GM12873 (cell line): Measurements from ENCODE around the gene PRG2.

ENCODE experiments used
- TF ChIP-seq, protein P1 (sequence below): IDR thresholded peaks from 2 replicates; pipeline ENCODE4 v1.5.1; 2012; ENCODE audit warnings: low read depth, mild to moderate bottlenecking, moderate library complexity, low read length, control low read depth; ENCODE audit not compliant: insufficient read depth; ENCODE audit errors: missing control alignments

Gene PRG2

DNA sequence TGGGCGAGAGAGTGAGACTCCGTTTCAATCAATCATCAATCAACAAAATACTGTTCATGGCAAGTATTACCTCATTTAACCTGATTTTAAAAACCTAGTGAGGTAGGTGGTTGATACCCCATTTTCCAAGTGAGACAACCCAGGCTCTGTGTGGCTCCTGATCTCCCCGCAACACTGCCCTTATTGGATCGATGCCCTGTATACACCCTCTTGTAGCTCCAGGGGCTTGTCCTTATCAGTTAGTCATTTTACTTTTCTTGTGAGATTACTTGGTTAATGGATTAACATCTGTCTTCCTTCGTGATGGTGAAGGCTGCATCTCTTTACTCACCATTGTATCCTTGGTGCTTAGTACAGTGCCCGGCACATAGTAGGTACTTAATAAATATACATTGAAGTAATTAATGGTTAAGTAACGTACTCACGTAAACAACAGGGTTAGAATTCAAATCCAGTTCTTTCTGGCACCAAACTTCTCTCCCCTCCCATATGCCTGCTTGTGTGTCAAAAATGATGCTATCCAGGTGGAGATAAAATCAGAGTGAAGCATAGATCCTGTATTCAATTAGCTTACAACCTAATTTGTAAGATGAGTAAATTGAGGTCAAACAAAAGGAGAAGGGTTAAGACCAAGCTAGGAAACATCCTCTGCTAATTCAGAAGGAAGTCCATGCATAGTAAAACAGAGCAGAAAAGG lies 1.8 kb upstream of the PRG2 start:
- TF ChIP-seq, protein P1, sequence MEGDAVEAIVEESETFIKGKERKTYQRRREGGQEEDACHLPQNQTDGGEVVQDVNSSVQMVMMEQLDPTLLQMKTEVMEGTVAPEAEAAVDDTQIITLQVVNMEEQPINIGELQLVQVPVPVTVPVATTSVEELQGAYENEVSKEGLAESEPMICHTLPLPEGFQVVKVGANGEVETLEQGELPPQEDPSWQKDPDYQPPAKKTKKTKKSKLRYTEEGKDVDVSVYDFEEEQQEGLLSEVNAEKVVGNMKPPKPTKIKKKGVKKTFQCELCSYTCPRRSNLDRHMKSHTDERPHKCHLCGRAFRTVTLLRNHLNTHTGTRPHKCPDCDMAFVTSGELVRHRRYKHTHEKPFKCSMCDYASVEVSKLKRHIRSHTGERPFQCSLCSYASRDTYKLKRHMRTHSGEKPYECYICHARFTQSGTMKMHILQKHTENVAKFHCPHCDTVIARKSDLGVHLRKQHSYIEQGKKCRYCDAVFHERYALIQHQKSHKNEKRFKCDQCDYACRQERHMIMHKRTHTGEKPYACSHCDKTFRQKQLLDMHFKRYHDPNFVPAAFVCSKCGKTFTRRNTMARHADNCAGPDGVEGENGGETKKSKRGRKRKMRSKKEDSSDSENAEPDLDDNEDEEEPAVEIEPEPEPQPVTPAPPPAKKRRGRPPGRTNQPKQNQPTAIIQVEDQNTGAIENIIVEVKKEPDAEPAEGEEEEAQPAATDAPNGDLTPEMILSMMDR, result no peak

DNA sequence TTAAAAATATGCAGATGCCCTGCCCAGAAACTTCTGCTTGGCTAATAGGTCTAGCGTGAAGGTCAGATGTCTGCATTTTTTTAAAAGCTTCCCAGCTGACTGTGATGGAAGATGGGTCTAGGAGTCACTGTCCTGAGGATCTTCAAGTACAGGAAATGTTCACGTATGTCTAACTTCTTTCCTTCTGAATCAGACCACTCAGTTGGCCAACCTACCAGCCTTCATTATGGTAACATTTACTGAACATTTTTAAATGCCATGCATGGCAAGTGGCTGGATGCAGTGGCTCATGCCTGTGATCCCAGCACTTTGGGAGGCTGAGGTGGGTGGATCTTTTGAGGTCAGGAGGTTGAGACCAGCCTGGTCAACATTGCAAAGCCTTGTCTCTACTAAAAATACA lies 1.1 kb upstream of the PRG2 start:
- TF ChIP-seq, protein P1, result no peak

DNA sequence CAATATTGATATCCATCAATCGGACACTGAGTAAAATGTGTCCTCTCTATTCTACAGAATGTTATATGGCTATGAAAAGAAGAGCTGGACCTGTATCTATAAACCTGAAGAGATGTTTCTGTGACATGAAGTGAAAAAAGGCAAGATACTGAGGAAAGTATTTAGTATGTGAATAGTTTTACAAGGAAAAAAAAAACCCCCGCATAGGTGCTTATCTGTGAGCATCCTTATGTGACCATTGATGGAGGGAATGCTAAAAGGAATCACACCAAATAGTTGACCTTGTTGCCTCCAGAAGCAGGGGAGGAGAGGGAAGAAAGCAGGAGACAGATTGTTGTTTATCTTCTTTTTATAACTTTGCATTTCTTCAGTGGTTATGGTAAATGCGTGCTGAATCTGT lies 661 bp upstream of the PRG2 start:
- TF ChIP-seq, protein P1, result no peak

DNA sequence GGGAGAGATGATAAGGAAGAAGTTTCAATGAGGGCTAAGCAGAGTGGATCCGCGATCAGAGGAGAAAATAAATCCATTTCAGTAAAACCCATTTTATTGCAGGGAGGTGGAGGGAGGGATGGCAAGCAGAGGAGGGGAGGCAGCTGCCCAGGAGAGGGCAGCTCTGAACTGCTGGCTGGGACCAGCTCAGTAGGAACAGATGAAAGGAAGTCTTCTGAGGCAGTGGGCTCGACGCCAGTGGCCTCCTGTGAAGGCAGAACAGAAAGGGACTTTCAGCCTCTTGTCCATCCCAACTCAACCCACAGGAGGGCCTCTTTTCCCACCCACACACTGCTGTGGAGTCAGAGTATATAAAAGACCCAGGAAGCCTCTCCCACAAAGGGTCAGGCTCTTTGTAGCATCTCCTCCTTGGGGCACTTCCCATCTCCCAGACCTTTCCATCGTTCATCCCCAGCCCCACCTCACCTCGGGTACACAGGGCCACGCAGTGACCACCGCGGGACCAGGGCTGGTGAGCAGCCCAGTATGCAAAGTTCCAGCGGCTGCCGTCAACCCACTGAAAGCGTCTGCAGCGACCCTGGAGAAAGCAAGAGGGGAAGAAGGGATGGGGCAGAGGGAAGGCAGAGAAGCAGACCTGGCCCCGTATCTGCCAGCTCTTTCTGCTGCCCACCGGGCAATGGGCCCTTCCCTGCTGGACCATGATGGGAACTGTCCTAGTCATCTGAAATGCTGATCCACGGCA lies 3.0 kb downstream of the PRG2 start:
- TF ChIP-seq, protein P1, result no peak

DNA sequence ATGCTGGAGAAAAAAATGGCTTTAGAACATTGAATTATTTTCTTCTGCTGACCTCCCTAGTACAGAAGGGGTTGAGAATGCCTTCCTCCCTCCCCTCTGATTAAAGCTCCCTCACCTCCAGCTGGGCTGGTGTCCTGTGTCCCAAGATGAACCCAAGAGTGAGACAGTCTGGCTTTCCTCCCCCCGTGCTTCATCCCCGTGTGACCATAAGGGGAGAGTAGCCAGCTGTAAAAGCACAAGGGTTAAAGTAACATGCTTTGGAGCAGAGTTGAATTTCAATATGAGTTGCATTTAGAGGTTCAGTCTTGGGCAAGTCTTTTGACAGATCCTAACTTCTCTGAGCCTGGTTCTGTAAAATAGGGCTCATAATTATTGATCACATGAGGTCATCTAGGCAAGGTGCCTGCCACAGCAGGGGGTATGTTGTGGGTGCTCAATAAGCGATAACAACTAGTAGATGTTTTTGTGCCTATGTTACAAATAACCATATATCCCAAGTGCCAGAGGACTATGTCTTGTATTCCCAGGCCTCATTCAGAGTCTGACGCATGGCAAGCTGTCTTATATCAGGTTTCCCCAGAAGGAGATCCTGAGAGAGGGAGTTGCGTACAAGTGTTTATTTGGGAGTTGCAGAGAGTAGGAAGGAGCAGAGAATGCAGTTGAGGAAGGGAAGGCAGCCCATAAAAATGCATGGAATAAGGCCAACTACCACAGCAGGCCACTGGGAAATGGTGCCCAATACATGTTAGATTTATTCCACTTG lies 4.1 kb downstream of the PRG2 start:
- TF ChIP-seq, protein P1, result no peak

DNA sequence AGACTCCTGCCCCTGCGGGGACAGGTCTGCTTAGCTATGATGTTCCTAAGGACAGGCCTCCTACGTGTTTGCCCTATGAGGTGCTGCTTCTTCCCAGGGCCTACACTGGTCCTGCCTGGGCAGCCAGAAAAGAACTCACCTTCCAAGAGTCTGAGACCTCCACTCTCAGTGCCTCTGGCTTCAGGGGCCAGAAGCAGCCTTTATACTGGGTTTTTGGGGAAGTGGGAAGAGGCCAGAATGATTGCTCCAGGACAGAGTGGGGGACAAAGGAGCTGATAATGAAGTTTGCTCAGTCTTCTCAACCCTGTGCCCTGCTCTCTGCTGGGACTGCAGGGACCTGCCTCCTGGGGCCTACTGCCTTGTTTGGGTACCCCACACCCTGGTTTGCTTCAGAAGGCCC lies 9.5 kb downstream of the PRG2 start, which contains the start of gene PRG3:
TSS of gene PRG3 (minus strand) at position 176 of the 400 bp plus-strand sequence. CDS start 442 bp downstream, outside the sequence.
- TF ChIP-seq, protein P1, result no peak

DNA sequence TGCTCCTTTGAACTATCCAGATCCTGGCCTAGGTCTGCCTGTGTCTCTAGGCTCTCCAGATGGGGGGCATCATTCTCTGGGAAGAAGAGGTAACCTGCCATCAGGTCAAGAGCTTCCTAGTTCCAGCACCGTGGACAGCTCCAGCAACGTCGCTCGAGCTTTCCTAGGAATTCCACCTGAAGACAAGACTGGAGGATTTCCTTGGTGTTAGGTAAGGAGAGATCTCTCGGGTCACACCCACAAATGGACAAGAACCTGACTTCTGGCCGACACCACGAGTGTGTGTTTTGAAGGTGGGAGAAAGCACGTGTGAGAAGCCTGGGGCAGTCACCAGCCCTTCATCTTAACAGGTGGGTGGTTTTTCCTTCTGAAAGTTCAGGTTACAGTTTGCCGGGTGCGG lies 10.7 kb downstream of the PRG2 start:
- TF ChIP-seq, protein P1, result no peak
